C4-2B (cell line): ENCODE measurements around the gene CDH15.

Source experiments
- ZFX ChIP-seq: fragments of 450-650 bp; IDR thresholded peaks from 2 replicates; pipeline ENCODE4 v1.6.1; 2017
- TF ChIP-seq, protein P1 (sequence below): fragments of 450-650 bp; conservative IDR thresholded peaks from 2 replicates; pipeline ENCODE4 v1.5.1; 2017; ENCODE audit warnings: mild to moderate bottlenecking

DNA sequence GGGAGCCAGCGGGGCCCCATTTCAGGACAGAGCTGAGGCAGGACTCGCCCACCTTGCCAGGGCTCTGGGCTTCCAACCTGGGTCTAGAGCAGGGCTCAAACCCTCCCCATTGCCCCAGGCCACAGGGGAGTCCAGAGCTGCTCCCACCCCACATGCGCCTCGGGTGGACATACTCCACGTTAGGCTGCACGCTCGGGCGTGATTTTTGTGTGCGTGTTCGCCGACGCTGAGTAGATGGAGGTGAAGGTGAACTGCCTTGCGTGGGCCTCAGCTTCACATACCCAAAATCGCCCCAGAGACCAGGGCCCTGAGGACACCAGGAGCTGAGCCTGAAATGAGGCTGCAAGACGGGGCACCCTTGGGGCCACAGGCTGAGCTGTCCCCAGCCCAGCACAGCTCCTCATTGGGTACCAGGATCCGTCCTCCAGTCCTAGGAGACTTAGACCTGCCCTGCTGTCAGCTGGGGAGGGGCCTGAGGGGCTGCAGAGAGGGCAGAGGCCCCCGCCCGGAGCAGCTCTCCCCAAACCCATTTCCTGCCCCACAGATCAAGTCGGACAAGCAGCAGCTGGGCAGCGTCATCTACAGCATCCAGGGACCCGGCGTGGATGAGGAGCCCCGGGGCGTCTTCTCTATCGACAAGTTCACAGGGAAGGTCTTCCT is 8.2 kb downstream of the CDH15 start:
- TF ChIP-seq, protein P1, sequence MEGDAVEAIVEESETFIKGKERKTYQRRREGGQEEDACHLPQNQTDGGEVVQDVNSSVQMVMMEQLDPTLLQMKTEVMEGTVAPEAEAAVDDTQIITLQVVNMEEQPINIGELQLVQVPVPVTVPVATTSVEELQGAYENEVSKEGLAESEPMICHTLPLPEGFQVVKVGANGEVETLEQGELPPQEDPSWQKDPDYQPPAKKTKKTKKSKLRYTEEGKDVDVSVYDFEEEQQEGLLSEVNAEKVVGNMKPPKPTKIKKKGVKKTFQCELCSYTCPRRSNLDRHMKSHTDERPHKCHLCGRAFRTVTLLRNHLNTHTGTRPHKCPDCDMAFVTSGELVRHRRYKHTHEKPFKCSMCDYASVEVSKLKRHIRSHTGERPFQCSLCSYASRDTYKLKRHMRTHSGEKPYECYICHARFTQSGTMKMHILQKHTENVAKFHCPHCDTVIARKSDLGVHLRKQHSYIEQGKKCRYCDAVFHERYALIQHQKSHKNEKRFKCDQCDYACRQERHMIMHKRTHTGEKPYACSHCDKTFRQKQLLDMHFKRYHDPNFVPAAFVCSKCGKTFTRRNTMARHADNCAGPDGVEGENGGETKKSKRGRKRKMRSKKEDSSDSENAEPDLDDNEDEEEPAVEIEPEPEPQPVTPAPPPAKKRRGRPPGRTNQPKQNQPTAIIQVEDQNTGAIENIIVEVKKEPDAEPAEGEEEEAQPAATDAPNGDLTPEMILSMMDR: no peak
- TF ChIP-seq ZFX: no peak
